OCI-LY1 (cell line): Measurements from ENCODE around the gene TYW1B.
"Not testable (repeated sequence)": the region's sequence is repeated elsewhere in the genome, so short reads cannot be mapped to it uniquely, and the experiment has no call there.

Experiments
- H2AFZ ChIP-seq: fragments of 200-600 bp; sonication (generic), shearing (Covaris generic); 2 replicates; pipeline ENCODE4 v1.6.0; 2014; ENCODE audit warnings: antibody characterized with exemption, mild to moderate bottlenecking, low read length
- H3F3A ChIP-seq: fragments of 200-600 bp; sonication (generic), shearing (Covaris generic); 2 replicates; pipeline ENCODE4 v1.6.0; 2014; ENCODE audit warnings: mild to moderate bottlenecking, antibody characterized with exemption, low read length, moderate library complexity; ENCODE audit not compliant: insufficient read depth
- H3K27ac ChIP-seq: fragments of 200-600 bp; sonication (generic); 2 replicates; pipeline ENCODE4 v1.5.1; 2014; ENCODE audit warnings: low read length, mixed run types, mild to moderate bottlenecking, low read depth; ENCODE audit not compliant: poor library complexity, severe bottlenecking
- H3K27me3 ChIP-seq: fragments of 200-600 bp; sonication (generic); 2 replicates; pipeline ENCODE4 v1.6.0; 2014; ENCODE audit warnings: antibody characterized with exemption, mild to moderate bottlenecking, low read length, moderate library complexity; ENCODE audit not compliant: insufficient read depth
- H3K36me3 ChIP-seq: fragments of 200-600 bp; sonication (generic); 2 replicates; pipeline ENCODE4 v1.6.1; 2014; ENCODE audit warnings: mild to moderate bottlenecking, antibody characterized with exemption, low read length, moderate library complexity, mixed read lengths; ENCODE audit not compliant: insufficient read depth
- H3K4me1 ChIP-seq: fragments of 200-600 bp; sonication (generic); 2 replicates; pipeline ENCODE4 v1.5.1; 2014; ENCODE audit warnings: mild to moderate bottlenecking, low read length, moderate library complexity; ENCODE audit not compliant: insufficient read depth, severe bottlenecking
- H3K4me2 ChIP-seq: fragments of 200-600 bp; sonication (generic), shearing (Covaris generic); 2 replicates; pipeline ENCODE4 v1.6.1; 2014; ENCODE audit warnings: low read length
- H3K4me3 ChIP-seq: fragments of 200-600 bp; sonication (generic); 2 replicates; pipeline ENCODE4 v1.5.1; 2014; ENCODE audit warnings: low read length, low read depth, mild to moderate bottlenecking, mixed read lengths; ENCODE audit not compliant: poor library complexity, severe bottlenecking
- H3K79me2 ChIP-seq: fragments of 200-600 bp; shearing (Covaris generic); 2 replicates; pipeline ENCODE4 v1.6.1; 2016; ENCODE audit warnings: mixed run types, low read length, mixed read lengths; ENCODE audit not compliant: insufficient read depth
- H3K9ac ChIP-seq: fragments of 200-600 bp; sonication (generic), shearing (Covaris generic); 2 replicates; pipeline ENCODE4 v1.6.1; 2014; ENCODE audit warnings: mild to moderate bottlenecking, low read length, mixed read lengths
- H3K9me2 ChIP-seq: fragments of 200-600 bp; sonication (generic), shearing (Covaris generic); 2 replicates; pipeline ENCODE4 v1.6.1; 2014; ENCODE audit warnings: low read depth, mild to moderate bottlenecking, low read length, mixed read lengths
- H3K9me3 ChIP-seq: fragments of 200-600 bp; shearing (Covaris generic); 2 replicates; pipeline ENCODE4 v1.6.1; 2014; ENCODE audit warnings: low read length, mixed read lengths
- H4K20me1 ChIP-seq: fragments of 200-600 bp; sonication (generic), shearing (Covaris generic); 2 replicates; pipeline ENCODE4 v1.6.0; 2016; ENCODE audit warnings: mild to moderate bottlenecking, low read length; ENCODE audit not compliant: insufficient read depth
- CTCF ChIP-seq: fragments of 200-600 bp; sonication (generic), shearing (Covaris generic); IDR thresholded peaks from 2 replicates; pipeline ENCODE4 v1.5.1; 2017; ENCODE audit warnings: mild to moderate bottlenecking, antibody characterized with exemption, low read length, moderate library complexity, mixed read lengths
- EZH2 ChIP-seq: fragments of 200-600 bp; sonication (generic), shearing (Covaris generic); IDR thresholded peaks from 2 replicates; pipeline ENCODE4 v1.8.0; 2017; ENCODE audit warnings: borderline replicate concordance, mixed run types, mild to moderate bottlenecking, antibody characterized with exemption, low read length, moderate library complexity, mixed read lengths

The TYW1B gene

DNA sequence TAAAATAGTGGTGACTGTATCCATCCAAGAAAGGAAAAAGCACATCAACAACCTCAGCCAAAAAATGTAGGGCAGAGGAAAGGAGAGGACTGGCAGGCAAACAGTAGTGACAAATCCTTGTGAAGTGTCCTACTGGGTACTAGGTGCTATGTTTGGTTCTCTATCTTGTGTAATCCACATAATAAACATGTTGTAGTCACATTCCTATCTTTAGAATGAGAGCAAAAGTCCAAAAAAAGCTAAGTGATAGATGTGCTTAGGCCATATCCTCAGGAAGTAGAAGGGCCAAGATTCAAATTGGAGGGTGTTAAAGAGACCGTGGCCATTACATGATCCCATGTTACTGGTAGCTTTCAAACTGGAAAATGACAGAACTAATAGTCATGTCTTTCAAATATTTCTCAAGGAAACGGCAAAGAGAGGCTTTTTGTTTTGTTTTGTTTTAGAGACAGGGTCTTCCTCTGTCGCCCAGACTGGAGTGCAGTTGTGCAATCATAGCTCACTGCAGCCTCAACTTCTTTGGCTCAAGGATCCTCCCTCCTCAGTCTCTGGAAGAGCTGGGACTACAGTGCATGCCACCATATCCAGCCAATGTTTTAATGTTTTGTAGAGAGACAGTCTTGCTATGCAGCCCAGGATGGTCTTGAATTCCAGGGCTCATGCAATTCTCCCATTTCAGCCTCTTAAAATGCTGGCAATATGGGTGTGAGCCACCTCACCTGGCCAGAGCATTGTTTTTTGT is 244.2 kb downstream of the TYW1B start:
- H3K9me3 ChIP-seq, H3K4me1 ChIP-seq, H3K36me3 ChIP-seq, H3K4me3 ChIP-seq, H4K20me1 ChIP-seq, H3K4me2 ChIP-seq, H3K79me2 ChIP-seq, H3K27me3 ChIP-seq, H3K9me2 ChIP-seq, H3K9ac ChIP-seq, H3F3A ChIP-seq, H3K27ac ChIP-seq, H2AFZ ChIP-seq: not testable (repeated sequence)

- H3K4me3 ChIP-seq, H3K36me3 ChIP-seq, H3K4me2 ChIP-seq, H3K4me1 ChIP-seq, H3K9me3 ChIP-seq, H2AFZ ChIP-seq, H3K9ac ChIP-seq, H3K27me3 ChIP-seq, H4K20me1 ChIP-seq, H3K9me2 ChIP-seq, H3K79me2 ChIP-seq, H3F3A ChIP-seq, H3K27ac ChIP-seq: not testable (repeated sequence)
These were observed 247.7 kb downstream of the TYW1B start for GRCh38 chr7:72580142-72580770.

- H3K4me1 ChIP-seq, result no peaks in the 10 kb centered on the region
- no peak overlapping the region for H3K9ac ChIP-seq
- H3K27ac ChIP-seq, result no peak overlapping the region
- H3K9me2 ChIP-seq, result no peaks in the 10 kb centered on the region
- H3K9me3 ChIP-seq, result no peaks in the 10 kb centered on the region
- no peak overlapping the region for H3K4me2 ChIP-seq
- H3K4me3 ChIP-seq, result no peak overlapping the region
- no peaks in the 10 kb centered on the region for H3K36me3 ChIP-seq
- TF ChIP-seq EZH2, result no peak
- TF ChIP-seq CTCF, result no peak
- no peaks in the 10 kb centered on the region for H3K27me3 ChIP-seq
- H4K20me1 ChIP-seq, result no peaks in the 10 kb centered on the region
- H3F3A ChIP-seq, result no peaks in the 10 kb centered on the region
- no peak overlapping the region for H2AFZ ChIP-seq
- H3K79me2 ChIP-seq, result no peaks in the 10 kb centered on the region
These were observed 250.9 kb downstream of the TYW1B start for GRCh38 chr7:72577107-72577506.

GRCh38 chr7:72561988-72562387 is 266.0 kb downstream of the TYW1B start:
- not testable (repeated sequence) for H4K20me1 ChIP-seq, H3K36me3 ChIP-seq, H3K9me3 ChIP-seq, H3K27ac ChIP-seq, H3K4me3 ChIP-seq, H2AFZ ChIP-seq, H3K79me2 ChIP-seq, H3F3A ChIP-seq, H3K27me3 ChIP-seq, H3K4me2 ChIP-seq, H3K9ac ChIP-seq, H3K9me2 ChIP-seq, H3K4me1 ChIP-seq

DNA sequence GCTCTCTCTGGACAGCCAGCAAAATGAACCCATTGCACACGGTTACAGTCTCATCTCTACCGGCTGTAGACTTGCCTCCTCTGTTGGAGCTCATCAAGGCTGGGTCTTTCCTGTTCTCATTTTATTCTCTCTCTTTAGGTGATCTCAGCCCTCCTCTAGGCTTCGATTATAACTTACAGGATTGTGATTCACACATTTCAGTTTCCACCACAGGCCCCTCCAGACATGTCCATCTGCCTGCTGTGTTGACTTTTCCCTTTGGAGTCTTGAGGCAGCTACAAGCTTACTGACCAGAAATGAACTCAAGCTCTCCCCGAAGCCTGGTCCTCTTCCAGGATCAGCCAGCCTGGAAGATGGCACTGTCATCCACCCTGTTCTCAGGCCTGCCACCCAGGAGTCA is 268.5 kb downstream of the TYW1B start:
- not testable (repeated sequence) for H3K9me3 ChIP-seq, H2AFZ ChIP-seq, H3K4me1 ChIP-seq, H3K79me2 ChIP-seq, H3F3A ChIP-seq, H3K36me3 ChIP-seq, H3K27me3 ChIP-seq, H3K4me3 ChIP-seq, H3K9me2 ChIP-seq, H3K9ac ChIP-seq, H4K20me1 ChIP-seq, H3K4me2 ChIP-seq, H3K27ac ChIP-seq

- H3K9me2 ChIP-seq, H3K9me3 ChIP-seq, H3K4me1 ChIP-seq, H3K79me2 ChIP-seq, H4K20me1 ChIP-seq, H3K4me3 ChIP-seq, H3K27ac ChIP-seq, H3K36me3 ChIP-seq, H3K27me3 ChIP-seq, H3K4me2 ChIP-seq, H3F3A ChIP-seq, H3K9ac ChIP-seq, H2AFZ ChIP-seq: not testable (repeated sequence)
These were observed 271.3 kb downstream of the TYW1B start for GRCh38 chr7:72556733-72557132.

- H4K20me1 ChIP-seq, H3K9me3 ChIP-seq, H3K9ac ChIP-seq, H3K9me2 ChIP-seq, H3F3A ChIP-seq, H3K36me3 ChIP-seq, H2AFZ ChIP-seq, H3K4me1 ChIP-seq, H3K27ac ChIP-seq, H3K4me3 ChIP-seq, H3K27me3 ChIP-seq, H3K79me2 ChIP-seq, H3K4me2 ChIP-seq: not testable (repeated sequence)
These were observed 272.8 kb downstream of the TYW1B start for GRCh38 chr7:72555238-72555637.
